GM08714 (cell line): ENCODE results near the gene RAB31.

Experiments used
- H3K4me3 ChIP-seq: fragments of 200-500 bp; sonication (Bioruptor generic); 2 replicates; pipeline ENCODE4 v1.5.1; 2014; ENCODE audit warnings: mild to moderate bottlenecking, low read length, inconsistent platforms
- ZNF274 ChIP-seq: IDR thresholded peaks from 2 replicates; pipeline ENCODE4 v1.6.1; 2012; ENCODE audit warnings: mild to moderate bottlenecking, low read depth, low read length

RAB31 gene

DNA sequence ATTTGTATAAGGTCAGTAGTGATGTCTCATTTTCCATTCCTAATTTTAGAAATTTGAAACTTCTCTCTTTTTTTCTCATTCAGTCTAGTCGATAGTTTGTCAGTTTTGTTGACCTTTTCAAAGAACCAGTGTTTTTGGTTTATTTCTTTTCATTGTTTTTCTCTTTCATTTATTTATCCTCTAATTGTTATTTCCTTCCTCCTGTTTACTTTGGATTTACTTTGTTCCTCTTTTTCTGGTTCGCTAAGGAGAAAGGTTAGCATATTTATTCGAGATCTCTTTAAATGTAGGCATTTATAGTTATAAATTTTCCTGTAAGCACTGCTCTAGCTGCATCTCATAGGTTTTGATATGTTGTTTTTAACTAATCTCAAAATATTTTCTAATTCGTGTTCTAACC, 112.6 kb downstream of the RAB31 start:
- H3K4me3 ChIP-seq, result no peak overlapping the region
- TF ChIP-seq ZNF274, result no peak

GRCh38 chr18:9822587-9823185, 114.6 kb downstream of the RAB31 start:
- H3K4me3 ChIP-seq, result no peak overlapping the region
- no peak for TF ChIP-seq ZNF274

DNA sequence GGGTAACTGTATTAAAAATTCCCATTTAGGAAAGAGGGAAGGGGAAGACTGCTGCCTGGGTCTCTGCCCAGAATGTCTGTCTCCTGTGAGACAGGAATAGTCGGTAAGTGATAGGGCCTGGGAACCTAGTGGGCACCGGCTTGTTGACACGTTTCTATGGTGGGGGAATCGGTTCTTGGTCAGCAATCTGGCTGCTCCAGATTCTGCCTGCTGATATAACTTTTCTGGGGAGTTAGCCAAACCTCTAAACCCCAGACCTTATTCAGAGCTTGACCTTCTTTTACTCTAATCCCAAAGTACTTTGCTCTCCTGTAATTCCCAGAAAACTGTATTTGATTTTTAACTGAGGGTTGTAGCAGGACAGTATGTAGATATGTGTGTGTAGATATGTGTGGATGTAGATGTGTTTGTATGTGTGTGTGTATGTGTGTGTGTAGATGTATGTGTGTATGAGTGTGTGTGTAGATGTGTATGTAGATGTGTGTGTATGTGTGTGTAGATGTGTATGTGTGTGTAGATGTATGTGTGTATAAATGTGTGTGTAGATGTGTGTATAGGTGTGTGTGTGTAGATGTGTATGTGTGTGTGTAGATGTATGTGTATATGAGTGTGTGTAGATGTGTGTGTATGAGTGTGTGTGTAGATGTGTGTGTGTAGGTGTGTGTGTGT, 115.8 kb downstream of the RAB31 start:
- no peak overlapping the region for H3K4me3 ChIP-seq
- no peak for TF ChIP-seq ZNF274

GRCh38 chr18:9824474-9824832, 116.4 kb downstream of the RAB31 start:
- TF ChIP-seq ZNF274, result no peak
- no peak overlapping the region for H3K4me3 ChIP-seq

DNA sequence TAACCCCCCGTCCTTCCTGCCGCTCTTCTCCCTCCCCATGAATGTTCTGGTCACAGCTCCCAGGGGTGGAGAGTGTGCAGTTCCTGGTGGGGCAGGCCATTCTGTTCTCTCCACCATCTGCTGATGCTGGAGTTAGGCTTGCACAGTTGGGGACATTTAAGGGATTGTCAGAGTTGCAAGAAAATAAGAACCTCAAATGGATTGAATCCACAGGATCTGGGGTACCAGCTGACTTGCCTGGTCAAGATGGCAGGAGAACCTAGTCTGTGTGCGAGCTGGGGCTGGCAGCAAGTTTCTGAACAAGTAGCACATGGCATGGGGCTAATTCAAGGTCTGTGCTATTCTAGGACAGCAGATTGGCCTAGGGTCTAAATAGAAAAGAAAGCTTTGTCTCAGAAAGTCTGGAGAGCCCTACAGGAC, 116.9 kb downstream of the RAB31 start:
- no peak for TF ChIP-seq ZNF274
- no peak overlapping the region for H3K4me3 ChIP-seq

DNA sequence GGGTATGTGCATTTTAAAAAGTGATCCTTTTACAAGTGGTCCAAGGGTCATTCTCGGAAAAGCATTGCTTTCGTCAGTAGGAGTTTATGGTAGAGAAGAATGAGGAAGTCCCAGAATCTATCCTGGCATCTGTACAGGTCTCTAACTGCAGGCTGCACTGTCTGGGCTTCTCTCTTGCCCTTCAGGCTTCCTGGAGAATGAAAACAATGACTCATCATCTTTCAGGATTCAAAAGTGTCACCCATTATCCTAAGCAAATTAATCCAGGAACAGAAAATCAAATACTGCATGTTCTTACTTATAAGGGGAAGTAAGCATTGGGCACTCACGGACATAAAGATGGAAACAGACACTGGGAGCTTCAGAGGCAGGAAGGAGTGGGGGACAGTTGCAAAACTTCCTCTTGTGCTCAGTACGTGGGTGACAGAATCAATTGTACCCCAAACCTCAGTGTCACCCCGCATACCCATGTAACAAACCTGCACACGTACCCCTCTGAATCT, 117.5 kb downstream of the RAB31 start:
- no peak for TF ChIP-seq ZNF274
- no peak overlapping the region for H3K4me3 ChIP-seq

DNA sequence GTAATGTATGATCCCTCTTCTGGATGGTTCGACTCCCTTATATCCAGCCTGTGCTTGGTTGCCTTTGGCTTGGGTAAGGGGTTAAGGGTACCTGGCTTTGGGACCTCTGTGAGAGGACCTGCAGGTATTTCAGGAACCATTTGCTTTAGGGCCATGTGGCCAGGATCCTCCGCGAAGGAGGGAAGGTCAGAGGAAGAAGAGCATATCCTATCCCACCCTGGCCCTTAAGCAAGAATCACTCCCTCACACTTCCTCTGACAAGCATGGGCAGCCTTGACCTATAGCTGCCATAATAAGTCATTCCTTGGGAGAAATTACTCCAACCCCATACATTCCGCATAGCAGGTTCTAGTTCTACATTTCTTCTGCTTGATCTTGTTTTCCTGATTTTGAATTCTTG, 118.6 kb downstream of the RAB31 start:
- TF ChIP-seq ZNF274, result no peak
- H3K4me3 ChIP-seq, result no peak overlapping the region

DNA sequence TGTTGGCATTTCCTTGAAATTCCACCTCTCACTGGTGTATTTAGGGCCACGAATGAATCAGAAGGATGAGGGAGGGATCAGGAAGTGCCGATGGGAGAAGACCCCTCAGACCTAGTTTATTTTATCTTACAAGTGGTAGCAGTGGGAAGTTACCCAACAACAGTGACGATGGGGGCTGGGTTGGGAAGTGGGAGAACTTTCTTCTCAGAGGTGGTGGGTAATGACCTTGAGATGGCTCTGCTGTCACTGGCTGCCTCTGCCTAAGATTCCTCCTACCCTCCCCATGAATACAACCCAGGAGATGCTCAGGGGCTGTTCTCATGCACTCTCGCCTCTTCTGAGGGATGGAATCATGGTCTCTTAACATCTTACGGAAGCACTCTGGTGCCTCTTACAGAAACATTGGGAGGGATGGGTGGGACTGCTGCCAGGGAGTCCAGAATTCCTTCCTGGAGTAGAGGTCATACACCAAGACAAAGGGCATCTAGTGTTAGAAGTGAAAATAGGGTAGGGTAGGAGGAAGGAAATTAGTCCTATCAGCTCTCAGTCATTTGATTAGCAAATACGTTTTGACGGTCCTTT, 119.2 kb downstream of the RAB31 start:
- no peak overlapping the region for H3K4me3 ChIP-seq
- TF ChIP-seq ZNF274, result no peak

DNA sequence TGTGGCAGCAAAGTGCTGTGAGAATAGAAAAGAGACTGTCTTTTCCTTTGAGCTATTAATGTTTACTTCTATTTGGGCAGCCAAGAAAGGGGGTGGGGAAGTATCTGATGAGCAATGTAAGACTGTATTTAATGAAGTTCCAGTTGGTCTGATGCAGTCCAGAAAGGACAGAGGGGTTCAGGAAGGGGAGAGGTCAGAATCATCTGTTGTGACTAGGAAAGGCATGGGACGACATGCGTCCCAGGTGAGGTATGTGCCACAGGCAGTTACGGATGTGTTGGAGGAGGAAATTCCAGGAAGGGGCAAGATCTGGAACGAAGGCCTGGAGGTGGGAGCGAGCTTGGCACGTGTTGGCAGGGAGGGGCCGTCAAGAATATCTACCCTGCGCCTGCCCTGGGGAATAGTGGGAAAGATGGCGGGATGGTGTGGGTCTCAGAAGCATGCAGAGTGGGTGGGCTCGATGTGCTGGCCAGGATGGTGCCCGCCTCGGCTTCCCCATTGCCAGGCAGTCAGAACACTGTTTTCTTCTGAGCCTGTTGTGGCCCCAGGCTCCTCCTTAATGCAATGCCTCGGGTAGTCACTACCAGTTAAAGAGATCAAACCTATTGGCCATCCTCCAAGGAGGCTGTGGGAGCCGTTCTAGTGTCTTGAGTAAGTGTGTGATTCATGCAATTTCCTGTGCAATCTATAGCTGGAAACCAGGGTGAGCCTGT, 119.8 kb downstream of the RAB31 start:
- H3K4me3 ChIP-seq, result no peak overlapping the region
- TF ChIP-seq ZNF274, result no peak

DNA sequence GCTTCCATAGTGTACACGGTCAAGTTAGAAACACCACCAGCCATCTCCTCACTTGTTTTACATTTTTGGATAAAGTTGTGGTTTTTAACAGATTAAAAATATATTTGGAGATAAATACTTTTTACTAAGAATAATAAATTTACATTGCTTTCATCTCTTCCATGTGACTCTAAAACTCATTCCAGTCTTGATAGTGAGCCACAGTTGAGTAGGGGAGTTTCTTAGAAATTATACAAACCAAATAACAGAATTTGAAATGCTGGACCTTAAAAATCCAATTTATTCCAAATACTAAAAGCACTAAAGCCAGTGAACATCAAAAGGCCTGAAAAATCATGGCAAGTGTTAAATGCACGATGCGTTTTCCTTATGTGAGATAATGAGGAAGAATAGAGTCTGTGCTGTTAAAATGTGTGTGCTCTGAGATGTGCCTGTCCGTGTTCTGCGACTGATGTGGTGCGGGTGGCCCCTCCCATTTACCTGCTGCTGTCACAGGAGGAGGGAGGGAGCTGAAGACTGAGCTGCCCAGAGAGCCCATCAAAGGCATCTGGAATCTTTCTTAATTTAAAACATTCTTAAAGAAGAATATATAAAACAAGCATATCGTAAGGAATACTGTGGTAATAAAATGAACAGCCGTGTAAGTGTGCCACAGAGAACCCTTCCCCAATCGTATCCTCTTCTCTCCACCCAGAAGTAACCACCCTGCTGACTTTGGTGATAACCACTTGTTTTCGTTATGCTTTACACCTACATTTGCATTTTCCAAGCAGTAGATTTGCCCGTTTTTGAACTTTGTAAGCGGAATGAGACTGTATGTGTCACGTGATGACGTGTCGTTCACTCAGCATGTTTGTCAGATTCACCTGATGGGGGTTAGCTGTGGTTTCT, 120.7 kb downstream of the RAB31 start:
- no peak overlapping the region for H3K4me3 ChIP-seq
- TF ChIP-seq ZNF274, result no peak

DNA sequence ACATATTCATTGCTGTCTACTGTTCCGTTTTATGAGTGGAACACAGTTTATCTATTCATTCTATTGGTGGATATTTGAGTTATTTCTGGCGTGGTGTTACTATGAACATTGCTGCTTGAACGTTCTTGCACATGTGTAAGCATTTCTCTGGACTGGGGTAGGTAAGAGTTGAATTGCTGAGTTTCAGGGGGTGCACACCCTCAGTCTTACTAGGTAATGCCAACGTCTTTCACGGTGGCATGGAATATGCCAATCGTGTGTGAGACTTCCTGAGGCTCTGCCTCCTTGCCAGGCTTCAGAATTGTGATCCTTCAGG, 121.3 kb downstream of the RAB31 start:
- H3K4me3 ChIP-seq, result no peak overlapping the region
- TF ChIP-seq ZNF274, result no peak

DNA sequence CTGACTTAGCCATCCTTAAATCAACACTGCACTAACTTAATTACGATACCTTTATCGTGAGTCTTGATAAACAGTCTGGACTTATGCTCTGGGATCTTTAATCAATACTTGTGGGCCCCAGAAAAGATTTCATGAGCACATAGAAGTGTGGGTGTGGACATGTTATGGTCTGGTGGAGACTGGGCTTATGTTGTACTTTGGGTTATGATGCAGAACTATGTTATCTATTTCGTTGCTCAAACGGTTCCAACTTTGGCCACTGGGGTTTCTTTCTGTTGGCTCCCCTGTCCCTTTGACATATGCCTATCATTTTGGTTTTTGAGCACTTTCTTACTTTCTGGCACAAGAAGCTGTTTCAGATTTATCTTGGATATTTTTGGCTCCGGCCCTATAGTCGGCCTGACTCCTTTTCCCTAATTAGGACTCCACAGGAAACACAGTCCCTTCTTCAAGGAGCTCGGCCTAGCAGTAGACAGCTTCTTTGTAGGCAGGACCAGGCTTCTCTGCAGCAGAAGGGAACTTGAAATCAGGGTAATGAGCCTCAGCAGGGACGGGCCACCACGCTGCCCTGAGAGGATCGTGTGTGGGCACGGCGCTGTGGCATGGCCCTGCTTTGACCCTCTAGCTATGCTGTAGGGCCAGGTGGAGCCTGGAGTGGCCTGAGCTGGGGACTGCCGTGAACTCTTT, 123.1 kb downstream of the RAB31 start:
- H3K4me3 ChIP-seq, result no peak overlapping the region
- no peak for TF ChIP-seq ZNF274

GRCh38 chr18:9831723-9832199, 123.7 kb downstream of the RAB31 start:
- H3K4me3 ChIP-seq, result no peak overlapping the region
- no peak for TF ChIP-seq ZNF274

GRCh38 chr18:9832871-9833270, 124.8 kb downstream of the RAB31 start:
- H3K4me3 ChIP-seq, result no peak overlapping the region

More at GRCh38 chr18:9832871-9833270, 124.8 kb downstream of the RAB31 start:
- no peak for TF ChIP-seq ZNF274
